WTC11 (cell line): ENCODE measurements around the gene COL4A1. TPM values are rescaled to one million over a fixed set of nuclear protein-coding genes. Genes with fewer than 3 reads are reported as not detected.

Experiments used
- CREM ChIP-seq: sonication (generic); formaldehyde crosslinking; IDR thresholded peaks from 2 replicates; pipeline ENCODE4 v1.8.1; 2022; ENCODE audit warnings: mild to moderate bottlenecking, missing genetic modification reagents, moderate library complexity
- E2F1 ChIP-seq: sonication (generic); formaldehyde crosslinking; IDR thresholded peaks from 2 replicates; pipeline ENCODE4 v1.8.0; 2022; ENCODE audit warnings: mild to moderate bottlenecking, missing genetic modification reagents
- GABPB1 ChIP-seq: sonication (generic); formaldehyde crosslinking; IDR thresholded peaks from 2 replicates; pipeline ENCODE4 v1.8.1; 2023; ENCODE audit warnings: mild to moderate bottlenecking, missing genetic modification reagents
- GTF2I ChIP-seq: fragments of 250-450 bp; sonication (Bioruptor Pico); conservative IDR thresholded peaks from 2 replicates; pipeline ENCODE4 v1.4.0; 2021; ENCODE audit warnings: mild to moderate bottlenecking
- MLX ChIP-seq: sonication (generic); formaldehyde crosslinking; IDR thresholded peaks from 2 replicates; pipeline ENCODE4 v1.8.1; 2023; ENCODE audit warnings: mild to moderate bottlenecking, missing genetic modification reagents, moderate library complexity
- NFATC4 ChIP-seq: fragments of 250-450 bp; sonication (Bioruptor Pico); IDR thresholded peaks from 2 replicates; pipeline ENCODE4 v1.9.0; 2021; ENCODE audit warnings: mild to moderate bottlenecking
- OVOL2 ChIP-seq: fragments of 250-450 bp; sonication (Bioruptor Pico); IDR thresholded peaks from 2 replicates; pipeline ENCODE4 v1.9.0; 2021; ENCODE audit warnings: mild to moderate bottlenecking, borderline replicate concordance
- PRDM15 ChIP-seq: sonication (generic); formaldehyde crosslinking; IDR thresholded peaks from 2 replicates; pipeline ENCODE4 v1.8.0; 2022; ENCODE audit warnings: missing genetic modification reagents
- RORB ChIP-seq: fragments of 250-450 bp; sonication (Bioruptor Pico); IDR thresholded peaks from 2 replicates; pipeline ENCODE4 v1.9.0; 2021; ENCODE audit warnings: mild to moderate bottlenecking
- SOX15 ChIP-seq: fragments of 250-450 bp; sonication (Bioruptor Pico); IDR thresholded peaks from 2 replicates; pipeline ENCODE4 v1.9.0; 2021; ENCODE audit warnings: mild to moderate bottlenecking
- SP1 ChIP-seq: sonication (generic); formaldehyde crosslinking; conservative IDR thresholded peaks from 2 replicates; pipeline ENCODE4 v1.8.1; 2022; ENCODE audit warnings: missing genetic modification reagents
- TEAD4 ChIP-seq: sonication (generic); formaldehyde crosslinking; IDR thresholded peaks from 2 replicates; pipeline ENCODE4 v1.8.0; 2022; ENCODE audit warnings: mild to moderate bottlenecking, missing genetic modification reagents
- TP53 ChIP-seq: sonication (generic); formaldehyde crosslinking; IDR thresholded peaks from 2 replicates; pipeline ENCODE4 v1.8.1; 2023; ENCODE audit warnings: mild to moderate bottlenecking, missing genetic modification reagents
- ZNF416 ChIP-seq: fragments of 250-450 bp; sonication (Bioruptor Pico); IDR thresholded peaks from 2 replicates; pipeline ENCODE4 v1.9.0; 2021; ENCODE audit warnings: mild to moderate bottlenecking, inconsistent platforms
- ZNF425 ChIP-seq: fragments of 250-450 bp; sonication (Bioruptor Pico); conservative IDR thresholded peaks from 2 replicates; pipeline ENCODE4 v1.9.0; 2021; ENCODE audit warnings: mild to moderate bottlenecking
- total RNA-seq: library from RNA; stranded (reverse); gene quantifications from 3 replicates; pipeline ENCODE4 v1.2.3, GENCODE V29; 2021
- TF ChIP-seq, protein P1 (sequence below): fragments of 250-450 bp; sonication (Bioruptor Pico); IDR thresholded peaks from 2 replicates; pipeline ENCODE4 v1.9.0; 2021; ENCODE audit warnings: mild to moderate bottlenecking, borderline replicate concordance
- TF ChIP-seq, protein P2 (sequence below): fragments of 250-450 bp; sonication (Bioruptor Pico); IDR thresholded peaks from 2 replicates; pipeline ENCODE4 v1.8.0; 2021; ENCODE audit warnings: mild to moderate bottlenecking
- TF ChIP-seq, protein P3 (sequence below): sonication (generic); formaldehyde crosslinking; IDR thresholded peaks from 2 replicates; pipeline ENCODE4 v1.8.1; 2022; ENCODE audit warnings: missing genetic modification reagents, borderline replicate concordance
- TF ChIP-seq, protein P4 (sequence below): sonication (generic); formaldehyde crosslinking; IDR thresholded peaks from 2 replicates; pipeline ENCODE4 v1.8.1; 2022; ENCODE audit warnings: mild to moderate bottlenecking, moderate library complexity, missing genetic modification reagents
- TF ChIP-seq, protein P5 (sequence below): sonication (generic); formaldehyde crosslinking; conservative IDR thresholded peaks from 2 replicates; pipeline ENCODE4 v1.8.1; 2022; ENCODE audit warnings: mild to moderate bottlenecking, missing genetic modification reagents

COL4A1 gene
- total RNA-seq, 1 experiment from 2014 or later, result 89.6 TPM

- TF ChIP-seq, protein P1, sequence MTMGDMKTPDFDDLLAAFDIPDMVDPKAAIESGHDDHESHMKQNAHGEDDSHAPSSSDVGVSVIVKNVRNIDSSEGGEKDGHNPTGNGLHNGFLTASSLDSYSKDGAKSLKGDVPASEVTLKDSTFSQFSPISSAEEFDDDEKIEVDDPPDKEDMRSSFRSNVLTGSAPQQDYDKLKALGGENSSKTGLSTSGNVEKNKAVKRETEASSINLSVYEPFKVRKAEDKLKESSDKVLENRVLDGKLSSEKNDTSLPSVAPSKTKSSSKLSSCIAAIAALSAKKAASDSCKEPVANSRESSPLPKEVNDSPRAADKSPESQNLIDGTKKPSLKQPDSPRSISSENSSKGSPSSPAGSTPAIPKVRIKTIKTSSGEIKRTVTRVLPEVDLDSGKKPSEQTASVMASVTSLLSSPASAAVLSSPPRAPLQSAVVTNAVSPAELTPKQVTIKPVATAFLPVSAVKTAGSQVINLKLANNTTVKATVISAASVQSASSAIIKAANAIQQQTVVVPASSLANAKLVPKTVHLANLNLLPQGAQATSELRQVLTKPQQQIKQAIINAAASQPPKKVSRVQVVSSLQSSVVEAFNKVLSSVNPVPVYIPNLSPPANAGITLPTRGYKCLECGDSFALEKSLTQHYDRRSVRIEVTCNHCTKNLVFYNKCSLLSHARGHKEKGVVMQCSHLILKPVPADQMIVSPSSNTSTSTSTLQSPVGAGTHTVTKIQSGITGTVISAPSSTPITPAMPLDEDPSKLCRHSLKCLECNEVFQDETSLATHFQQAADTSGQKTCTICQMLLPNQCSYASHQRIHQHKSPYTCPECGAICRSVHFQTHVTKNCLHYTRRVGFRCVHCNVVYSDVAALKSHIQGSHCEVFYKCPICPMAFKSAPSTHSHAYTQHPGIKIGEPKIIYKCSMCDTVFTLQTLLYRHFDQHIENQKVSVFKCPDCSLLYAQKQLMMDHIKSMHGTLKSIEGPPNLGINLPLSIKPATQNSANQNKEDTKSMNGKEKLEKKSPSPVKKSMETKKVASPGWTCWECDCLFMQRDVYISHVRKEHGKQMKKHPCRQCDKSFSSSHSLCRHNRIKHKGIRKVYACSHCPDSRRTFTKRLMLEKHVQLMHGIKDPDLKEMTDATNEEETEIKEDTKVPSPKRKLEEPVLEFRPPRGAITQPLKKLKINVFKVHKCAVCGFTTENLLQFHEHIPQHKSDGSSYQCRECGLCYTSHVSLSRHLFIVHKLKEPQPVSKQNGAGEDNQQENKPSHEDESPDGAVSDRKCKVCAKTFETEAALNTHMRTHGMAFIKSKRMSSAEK (CRISPR knock-in tag), result no peak
- no peak for TF ChIP-seq NFATC4 (CRISPR knock-in tag)
- TF ChIP-seq OVOL2 (CRISPR knock-in tag), result no peak
- TF ChIP-seq, protein P2, sequence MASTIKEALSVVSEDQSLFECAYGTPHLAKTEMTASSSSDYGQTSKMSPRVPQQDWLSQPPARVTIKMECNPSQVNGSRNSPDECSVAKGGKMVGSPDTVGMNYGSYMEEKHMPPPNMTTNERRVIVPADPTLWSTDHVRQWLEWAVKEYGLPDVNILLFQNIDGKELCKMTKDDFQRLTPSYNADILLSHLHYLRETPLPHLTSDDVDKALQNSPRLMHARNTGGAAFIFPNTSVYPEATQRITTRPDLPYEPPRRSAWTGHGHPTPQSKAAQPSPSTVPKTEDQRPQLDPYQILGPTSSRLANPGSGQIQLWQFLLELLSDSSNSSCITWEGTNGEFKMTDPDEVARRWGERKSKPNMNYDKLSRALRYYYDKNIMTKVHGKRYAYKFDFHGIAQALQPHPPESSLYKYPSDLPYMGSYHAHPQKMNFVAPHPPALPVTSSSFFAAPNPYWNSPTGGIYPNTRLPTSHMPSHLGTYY, result no peak
- no peak for TF ChIP-seq ZNF416
- no peak for TF ChIP-seq GTF2I (CRISPR knock-in tag)
- TF ChIP-seq E2F1 (CRISPR knock-in tag), result 0 out of 2 replicates have a peak, but pooled peaks have one; percentile 50
- no peak for TF ChIP-seq MLX (CRISPR knock-in tag)
- no peak for TF ChIP-seq SOX15 (CRISPR knock-in tag)
- TF ChIP-seq ZNF425 (CRISPR knock-in tag), result no peak
- TF ChIP-seq RORB (CRISPR knock-in tag), result no peak
- TF ChIP-seq PRDM15 (CRISPR knock-in tag), result peak; percentile 53; the same call in 1 of the 2 replicates
- no peak for TF ChIP-seq GABPB1 (CRISPR knock-in tag)
- no peak for TF ChIP-seq TEAD4
- TF ChIP-seq CREM (CRISPR knock-in tag), result no peak; the same call in 1 of the 2 replicates
- TF ChIP-seq TP53 (CRISPR knock-in tag), result no peak
- peak; percentile 60; the same call in 1 of the 2 replicates for TF ChIP-seq SP1 (CRISPR knock-in tag)
- TF ChIP-seq, protein P3, sequence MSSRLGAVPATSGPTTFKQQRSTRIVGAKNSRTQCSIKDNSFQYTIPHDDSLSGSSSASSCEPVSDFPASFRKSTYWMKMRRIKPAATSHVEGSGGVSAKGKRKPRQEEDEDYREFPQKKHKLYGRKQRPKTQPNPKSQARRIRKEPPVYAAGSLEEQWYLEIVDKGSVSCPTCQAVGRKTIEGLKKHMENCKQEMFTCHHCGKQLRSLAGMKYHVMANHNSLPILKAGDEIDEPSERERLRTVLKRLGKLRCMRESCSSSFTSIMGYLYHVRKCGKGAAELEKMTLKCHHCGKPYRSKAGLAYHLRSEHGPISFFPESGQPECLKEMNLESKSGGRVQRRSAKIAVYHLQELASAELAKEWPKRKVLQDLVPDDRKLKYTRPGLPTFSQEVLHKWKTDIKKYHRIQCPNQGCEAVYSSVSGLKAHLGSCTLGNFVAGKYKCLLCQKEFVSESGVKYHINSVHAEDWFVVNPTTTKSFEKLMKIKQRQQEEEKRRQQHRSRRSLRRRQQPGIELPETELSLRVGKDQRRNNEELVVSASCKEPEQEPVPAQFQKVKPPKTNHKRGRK, result no peak
- TF ChIP-seq, protein P4, sequence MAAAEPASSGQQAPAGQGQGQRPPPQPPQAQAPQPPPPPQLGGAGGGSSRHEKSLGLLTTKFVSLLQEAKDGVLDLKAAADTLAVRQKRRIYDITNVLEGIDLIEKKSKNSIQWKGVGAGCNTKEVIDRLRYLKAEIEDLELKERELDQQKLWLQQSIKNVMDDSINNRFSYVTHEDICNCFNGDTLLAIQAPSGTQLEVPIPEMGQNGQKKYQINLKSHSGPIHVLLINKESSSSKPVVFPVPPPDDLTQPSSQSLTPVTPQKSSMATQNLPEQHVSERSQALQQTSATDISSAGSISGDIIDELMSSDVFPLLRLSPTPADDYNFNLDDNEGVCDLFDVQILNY (CRISPR knock-in tag), result peak; percentile 89
- TF ChIP-seq, protein P5, sequence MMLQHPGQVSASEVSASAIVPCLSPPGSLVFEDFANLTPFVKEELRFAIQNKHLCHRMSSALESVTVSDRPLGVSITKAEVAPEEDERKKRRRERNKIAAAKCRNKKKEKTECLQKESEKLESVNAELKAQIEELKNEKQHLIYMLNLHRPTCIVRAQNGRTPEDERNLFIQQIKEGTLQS (CRISPR knock-in tag), result no peak
These were observed at the start of gene COL4A1, which contains the start of gene COL4A2 (continued) for GRCh38 chr13:110306960-110307766.
